Ascending aorta (tissue), 2 donors: ENCODE measurements around the gene FAM43A. TPM values are rescaled to one million over a fixed set of nuclear protein-coding genes. Genes with fewer than 3 reads are reported as not detected.

ENCODE experiments used
- DNase-seq, 2 donors: peaks; one replicate each; pipeline ENCODE4 v3.0.0-alpha.2; 2019; ENCODE audit warnings: low spot score in 2 of 2
- H3K27ac ChIP-seq, 2 donors: fragments of 200-600 bp; sonication (generic); one replicate each; pipeline ENCODE4 v1.5.1; 2016 to 2017; ENCODE audit warnings: mild to moderate bottlenecking in 1 of 2
- H3K27me3 ChIP-seq: fragments of 200-600 bp; sonication (generic); one replicate; pipeline ENCODE4 v1.5.1; 2017
- H3K36me3 ChIP-seq, 2 donors: fragments of 200-600 bp; sonication (generic); one replicate each; pipeline ENCODE4 v1.5.1; 2016
- H3K4me1 ChIP-seq, 2 donors: fragments of 200-600 bp; sonication (generic); one replicate each; pipeline ENCODE4 v1.5.1; 2016 to 2017; ENCODE audit warnings: mild to moderate bottlenecking in 1 of 2
- H3K4me3 ChIP-seq, 2 donors: fragments of 200-600 bp; sonication (generic); one replicate each; pipeline ENCODE4 v1.5.1; 2016 to 2017; ENCODE audit warnings: mild to moderate bottlenecking in 1 of 2
- H3K9me3 ChIP-seq, 2 donors: fragments of 200-600 bp; sonication (generic); one replicate each; pipeline ENCODE4 v1.5.1; 2016
- intact Hi-C: fragments of 100-400 bp; cut with DNase I; formaldehyde crosslinking; loops from one replicate; pipeline ENCODE4 v1.15.1; 2023
- total RNA-seq: library from RNA; depleted of rRNA; stranded (reverse); fragments of >200 nt; gene quantifications from one replicate; pipeline ENCODE4 v1.1.0, GENCODE V29; 2016
- TF ChIP-seq, protein P1 (sequence below), 3 experiments: fragments of 200-600 bp in 2 of 3; fragments of 450-650 bp in 1 of 3; sonication (generic) in 2 of 3; IDR thresholded peaks; one replicate each; pipeline ENCODE4 v1.5.1; 2016 to 2019; ENCODE audit warnings: antibody characterized with exemption in 3 of 3, mild to moderate bottlenecking in 1 of 3, moderate library complexity in 1 of 3

FAM43A gene
- total RNA-seq, 1 donor from 2014 or later, result 53.9 TPM

DNA sequence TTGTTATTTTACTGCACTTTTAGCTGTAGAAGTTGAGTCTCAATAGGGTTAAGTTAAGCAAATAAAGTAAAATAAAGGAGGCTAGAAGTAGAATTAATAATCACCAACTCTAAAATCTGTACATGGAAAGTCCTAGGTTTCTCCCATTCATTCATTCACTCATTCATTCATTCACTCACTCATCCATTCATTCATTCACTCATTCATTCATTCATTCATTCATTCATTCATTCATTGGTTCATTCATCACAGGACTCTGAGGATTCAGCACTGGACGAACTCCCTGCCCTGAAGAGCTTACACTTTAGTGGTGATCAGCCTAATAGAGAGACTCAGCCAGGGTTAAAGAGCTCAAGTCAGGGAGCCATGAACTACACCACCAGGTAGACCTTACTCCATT is 9.2 kb upstream of the FAM43A start:
- Histone ChIP-seq H3K27ac (no peak overlapping the region), H3K4me3 (no peak overlapping the region), H3K27me3 (no peaks in the 10 kb centered on the region), H3K9me3 (no peaks in the 10 kb centered on the region), H3K36me3 (no peaks in the 10 kb centered on the region), H3K4me1 (no peaks in the 10 kb centered on the region)
- intact Hi-C loops, result no loop called here
- no peak for DNase-seq
- TF ChIP-seq, protein P1, sequence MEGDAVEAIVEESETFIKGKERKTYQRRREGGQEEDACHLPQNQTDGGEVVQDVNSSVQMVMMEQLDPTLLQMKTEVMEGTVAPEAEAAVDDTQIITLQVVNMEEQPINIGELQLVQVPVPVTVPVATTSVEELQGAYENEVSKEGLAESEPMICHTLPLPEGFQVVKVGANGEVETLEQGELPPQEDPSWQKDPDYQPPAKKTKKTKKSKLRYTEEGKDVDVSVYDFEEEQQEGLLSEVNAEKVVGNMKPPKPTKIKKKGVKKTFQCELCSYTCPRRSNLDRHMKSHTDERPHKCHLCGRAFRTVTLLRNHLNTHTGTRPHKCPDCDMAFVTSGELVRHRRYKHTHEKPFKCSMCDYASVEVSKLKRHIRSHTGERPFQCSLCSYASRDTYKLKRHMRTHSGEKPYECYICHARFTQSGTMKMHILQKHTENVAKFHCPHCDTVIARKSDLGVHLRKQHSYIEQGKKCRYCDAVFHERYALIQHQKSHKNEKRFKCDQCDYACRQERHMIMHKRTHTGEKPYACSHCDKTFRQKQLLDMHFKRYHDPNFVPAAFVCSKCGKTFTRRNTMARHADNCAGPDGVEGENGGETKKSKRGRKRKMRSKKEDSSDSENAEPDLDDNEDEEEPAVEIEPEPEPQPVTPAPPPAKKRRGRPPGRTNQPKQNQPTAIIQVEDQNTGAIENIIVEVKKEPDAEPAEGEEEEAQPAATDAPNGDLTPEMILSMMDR (IDR thresholded peaks at IDR 0.05), result no peak

DNA sequence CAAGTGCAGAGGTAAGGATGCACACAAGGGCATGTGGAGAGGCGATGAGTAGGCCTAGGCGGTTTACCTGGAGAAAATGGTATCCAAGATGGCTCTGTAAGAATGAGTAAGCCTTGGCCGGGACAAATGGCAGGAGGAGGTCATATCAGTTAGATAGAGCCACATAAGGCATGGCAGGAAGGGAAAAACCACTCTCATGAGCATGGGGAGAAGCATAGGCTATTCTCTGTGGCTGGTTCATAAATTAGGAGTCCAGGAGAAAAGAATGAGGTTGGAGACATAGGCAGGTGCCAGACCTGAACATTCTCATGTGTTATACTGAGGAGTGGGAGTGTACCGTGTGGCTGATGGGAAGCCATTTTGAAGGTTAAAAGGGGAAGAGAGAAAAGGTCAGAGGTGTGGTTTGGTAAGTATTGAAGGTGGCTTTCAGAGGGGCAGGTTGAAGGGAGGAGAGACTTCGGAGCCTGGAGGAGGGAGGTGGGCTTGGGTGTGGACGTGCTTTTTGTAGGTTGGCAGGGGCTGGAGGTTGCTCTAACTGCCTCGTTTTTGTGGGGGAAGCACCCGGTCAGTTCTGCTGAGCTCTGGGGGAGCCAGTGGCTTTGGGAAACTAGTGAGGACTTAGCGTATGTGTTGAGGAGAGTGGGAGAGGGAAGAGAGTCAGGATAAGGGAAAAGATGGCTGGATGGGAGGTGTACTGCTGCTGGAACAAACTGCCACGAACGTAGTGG is 4.6 kb upstream of the FAM43A start:
- H3K9me3 ChIP-seq, result no peaks in the 10 kb centered on the region
- DNase-seq, result no peak
- intact Hi-C loops, result no loop called here
- peaks cover 0 to 2% of the 10 kb centered on the region in 2 donors for H3K4me1 ChIP-seq
- H3K4me3 ChIP-seq, result no peak overlapping the region
- TF ChIP-seq, protein P1 (IDR thresholded peaks at IDR 0.05), result no peak
- no peaks in the 10 kb centered on the region for H3K27me3 ChIP-seq
- H3K27ac ChIP-seq, result no peak overlapping the region
- H3K36me3 ChIP-seq, result no peaks in the 10 kb centered on the region

GRCh38 chr3:194682189-194682693 is 3.4 kb upstream of the FAM43A start:
- Histone ChIP-seq H3K27ac (no peak overlapping the region), H3K9me3 (no peaks in the 10 kb centered on the region), H3K4me3 (no peak overlapping the region), H3K36me3 (no peaks in the 10 kb centered on the region), H3K27me3 (no peaks in the 10 kb centered on the region), H3K4me1 (peaks cover 5 to 7% of the 10 kb centered on the region in 2 donors)
- DNase-seq, result no peak
- intact Hi-C loops, result loop anchor here (1.0 kb wide), 1 partner anchor 424 kb away; no protein-coding TSS in a partner anchor
- TF ChIP-seq, protein P1 (IDR thresholded peaks at IDR 0.05), result no peak

GRCh38 chr3:194682694-194683310 is 2.9 kb upstream of the FAM43A start:
- peaks cover 9 to 12% of the 10 kb centered on the region in 2 donors for H3K4me1 ChIP-seq
- TF ChIP-seq, protein P1 (IDR thresholded peaks at IDR 0.05), result peak; percentile 78 to 89 (median 87)
- intact Hi-C loops, result loop anchor here (1.0 kb wide), 1 partner anchor 423 kb away; no protein-coding TSS in a partner anchor
- H3K9me3 ChIP-seq, result no peaks in the 10 kb centered on the region
- no peaks in the 10 kb centered on the region for H3K27me3 ChIP-seq
- H3K27ac ChIP-seq, result peak overlapping the region; percentile 4 to 31
- H3K36me3 ChIP-seq, result no peaks in the 10 kb centered on the region
- peak; percentile 37 to 85 for DNase-seq
- no peak overlapping the region for H3K4me3 ChIP-seq

GRCh38 chr3:194683380-194683779 is 2.3 kb upstream of the FAM43A start:
- TF ChIP-seq, protein P1 (IDR thresholded peaks at IDR 0.05), result no peak
- Histone ChIP-seq H3K9me3 (no peaks in the 10 kb centered on the region), H3K27me3 (no peaks in the 10 kb centered on the region), H3K4me1 (peaks cover 13 to 16% of the 10 kb centered on the region in 2 donors), H3K4me3 (no peak overlapping the region), H3K27ac (peak overlapping the region; percentile 4 to 31), H3K36me3 (no peaks in the 10 kb centered on the region)
- intact Hi-C loops, result no loop called here
- no peak for DNase-seq
